ENCODE results near the gene MTNR1A. TPM values are rescaled to one million over a fixed set of nuclear protein-coding genes. Genes with fewer than 3 reads are reported as not detected.

MTNR1A gene
- total and polyA plus RNA-seq, 7 donors: not detected

DNA sequence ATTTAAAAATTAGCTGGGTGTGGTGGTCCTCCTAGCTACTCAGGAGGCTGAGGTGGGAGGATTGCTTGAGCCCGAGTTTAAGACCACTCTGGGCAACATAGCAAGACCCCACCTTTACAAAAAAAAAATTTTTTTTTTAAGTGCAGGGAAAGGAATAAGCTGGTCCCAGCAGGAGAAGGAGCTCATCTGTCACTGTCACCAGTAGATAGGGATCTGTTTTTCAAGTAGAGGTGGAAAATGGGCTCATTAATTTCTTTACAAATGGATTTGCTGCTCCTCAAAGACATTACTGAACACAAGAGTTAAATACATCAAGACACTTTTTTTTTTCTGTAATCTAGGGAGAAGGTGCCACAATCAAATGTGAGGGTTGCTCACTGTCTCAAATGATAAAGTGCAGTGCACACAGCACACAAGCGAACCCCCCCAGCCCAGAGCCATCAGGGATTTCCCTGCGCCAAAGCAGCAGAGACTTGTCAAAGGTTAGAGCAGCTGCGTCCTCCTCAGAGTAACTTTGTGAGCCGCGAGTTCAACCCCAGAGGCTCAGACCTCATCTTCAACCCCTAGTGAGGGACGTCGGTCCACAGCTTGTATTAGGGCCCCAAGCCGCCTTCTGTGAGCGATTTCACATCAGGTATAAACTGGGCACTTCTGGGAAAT lies 14.3 kb upstream of the MTNR1A start:
- no peak for DNase-seq
- H3K4me1 ChIP-seq: no peaks in the 10 kb centered on the region
- no peak for ATAC-seq
- intact Hi-C loops (cut with DNase I): no loop called here
- no peaks in the 10 kb centered on the region for H3K9me3 ChIP-seq
- 40 to 48% (median 43%) methylated on average over 10 of the region's 10 CpGs for WGBS, 3 donors
- TF ChIP-seq, protein P1, sequence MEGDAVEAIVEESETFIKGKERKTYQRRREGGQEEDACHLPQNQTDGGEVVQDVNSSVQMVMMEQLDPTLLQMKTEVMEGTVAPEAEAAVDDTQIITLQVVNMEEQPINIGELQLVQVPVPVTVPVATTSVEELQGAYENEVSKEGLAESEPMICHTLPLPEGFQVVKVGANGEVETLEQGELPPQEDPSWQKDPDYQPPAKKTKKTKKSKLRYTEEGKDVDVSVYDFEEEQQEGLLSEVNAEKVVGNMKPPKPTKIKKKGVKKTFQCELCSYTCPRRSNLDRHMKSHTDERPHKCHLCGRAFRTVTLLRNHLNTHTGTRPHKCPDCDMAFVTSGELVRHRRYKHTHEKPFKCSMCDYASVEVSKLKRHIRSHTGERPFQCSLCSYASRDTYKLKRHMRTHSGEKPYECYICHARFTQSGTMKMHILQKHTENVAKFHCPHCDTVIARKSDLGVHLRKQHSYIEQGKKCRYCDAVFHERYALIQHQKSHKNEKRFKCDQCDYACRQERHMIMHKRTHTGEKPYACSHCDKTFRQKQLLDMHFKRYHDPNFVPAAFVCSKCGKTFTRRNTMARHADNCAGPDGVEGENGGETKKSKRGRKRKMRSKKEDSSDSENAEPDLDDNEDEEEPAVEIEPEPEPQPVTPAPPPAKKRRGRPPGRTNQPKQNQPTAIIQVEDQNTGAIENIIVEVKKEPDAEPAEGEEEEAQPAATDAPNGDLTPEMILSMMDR (IDR thresholded peaks at IDR 0.05): no peak
- H3K27ac ChIP-seq: no peak overlapping the region
- peaks cover 0 to 4% (median 0%) of the 10 kb centered on the region in 3 donors for H3K27me3 ChIP-seq (ENCODE audit: insufficient read depth in 3 of 3, low read length in 2 of 3)
- peak overlapping the region; percentile 32 for H3K4me3 ChIP-seq
- H3K36me3 ChIP-seq (ENCODE audit: insufficient read depth in 1 of 2, low read depth in 1 of 2): no peaks in the 10 kb centered on the region

DNA sequence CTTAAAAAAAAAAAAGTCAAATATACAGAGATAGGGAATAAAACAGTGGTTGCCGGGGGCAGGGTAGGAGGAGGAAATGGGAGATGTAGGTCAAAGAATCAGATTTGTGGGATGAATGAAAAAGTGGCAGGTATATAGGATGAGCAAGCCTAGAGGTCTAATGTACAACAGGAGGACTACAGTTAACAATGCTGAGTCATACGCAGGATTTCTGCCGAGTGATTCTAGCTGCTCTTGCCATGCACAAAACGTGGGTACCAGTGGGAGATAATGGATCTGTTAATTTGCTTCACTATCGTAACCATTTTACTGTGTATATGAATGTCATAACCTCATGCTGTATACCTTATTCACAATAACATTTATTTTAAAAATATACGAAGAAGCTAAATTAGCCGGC lies 10.7 kb upstream of the MTNR1A start:
- TF ChIP-seq, protein P1 (IDR thresholded peaks at IDR 0.05): no peak
- WGBS, 3 donors: 81 to 83% (median 83%) methylated on average over 7 of the region's 7 CpGs
- DNase-seq (no peak), ATAC-seq (no peak)
- H3K36me3 ChIP-seq (ENCODE audit: insufficient read depth in 1 of 2, low read depth in 1 of 2): no peaks in the 10 kb centered on the region
- H3K27me3 ChIP-seq (ENCODE audit: insufficient read depth in 3 of 3, low read length in 2 of 3): peaks cover 0 to 4% (median 0%) of the 10 kb centered on the region in 3 donors
- H3K9me3 ChIP-seq: no peaks in the 10 kb centered on the region
- intact Hi-C loops (cut with DNase I): no loop called here
- no peak overlapping the region for H3K4me3 ChIP-seq
- H3K4me1 ChIP-seq: no peaks in the 10 kb centered on the region
- H3K27ac ChIP-seq: no peak overlapping the region

DNA sequence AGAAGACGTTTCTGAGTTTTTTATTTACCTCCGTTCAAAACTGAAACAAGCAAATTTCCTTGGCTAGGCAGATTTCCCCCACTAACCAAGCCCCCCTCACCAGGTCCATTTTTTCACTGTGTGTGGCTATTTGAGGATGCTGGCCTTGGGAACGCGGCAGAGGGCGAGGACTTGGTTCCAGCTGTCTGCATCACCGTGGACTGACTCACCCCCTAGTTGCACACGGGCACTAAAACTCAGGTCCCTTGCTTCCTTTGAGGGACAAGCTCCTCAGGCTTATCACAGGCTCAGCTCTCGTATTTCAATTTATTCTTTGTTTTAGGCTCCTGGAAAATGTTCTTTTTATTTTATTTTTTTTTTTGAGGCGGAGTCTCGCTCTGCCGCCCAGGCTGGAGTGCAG lies 8.4 kb upstream of the MTNR1A start:
- H3K4me1 ChIP-seq: no peaks in the 10 kb centered on the region
- no peaks in the 10 kb centered on the region for H3K36me3 ChIP-seq (ENCODE audit: insufficient read depth in 1 of 2, low read depth in 1 of 2)
- H3K27me3 ChIP-seq (ENCODE audit: insufficient read depth in 3 of 3, low read length in 2 of 3): no peaks in the 10 kb centered on the region
- no peak for ATAC-seq
- H3K9me3 ChIP-seq: no peaks in the 10 kb centered on the region
- no peak overlapping the region for H3K4me3 ChIP-seq
- no peak for DNase-seq
- intact Hi-C loops (cut with DNase I): no loop called here
- TF ChIP-seq, protein P1 (IDR thresholded peaks at IDR 0.05): no peak
- H3K27ac ChIP-seq: no peak overlapping the region
- 64 to 65% (median 65%) methylated on average over 11 of the region's 11 CpGs for WGBS, 3 donors

DNA sequence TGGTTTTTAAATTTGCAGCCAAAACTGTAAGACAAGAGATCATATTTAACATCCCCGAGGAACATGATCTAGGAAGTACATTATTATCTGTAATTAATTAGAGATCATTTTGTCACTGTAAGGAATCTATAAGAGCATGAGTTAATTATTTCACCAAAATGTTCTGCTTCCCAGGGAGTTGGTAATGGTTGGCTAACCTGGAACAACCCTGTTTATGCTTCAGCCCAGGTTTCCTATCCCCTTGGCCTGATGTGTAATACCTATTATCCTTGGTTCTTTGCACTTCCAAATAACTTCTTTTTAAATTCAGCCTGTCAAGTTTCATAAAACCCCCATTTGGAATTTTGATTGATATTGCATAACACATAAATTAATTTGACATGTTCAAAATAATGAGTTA lies 6.4 kb upstream of the MTNR1A start:
- no peak overlapping the region for H3K27ac ChIP-seq
- no peaks in the 10 kb centered on the region for H3K27me3 ChIP-seq (ENCODE audit: insufficient read depth in 3 of 3, low read length in 2 of 3)
- no peaks in the 10 kb centered on the region for H3K4me1 ChIP-seq
- ATAC-seq (no peak), DNase-seq (no peak)
- H3K36me3 ChIP-seq (ENCODE audit: insufficient read depth in 1 of 2, low read depth in 1 of 2): no peaks in the 10 kb centered on the region
- TF ChIP-seq, protein P1 (IDR thresholded peaks at IDR 0.05): no peak
- 56 to 76% (median 61%) methylated on average over 1 of the region's 1 CpG for WGBS, 3 donors
- H3K9me3 ChIP-seq: no peaks in the 10 kb centered on the region
- intact Hi-C loops (cut with DNase I): no loop called here
- no peak overlapping the region for H3K4me3 ChIP-seq

DNA sequence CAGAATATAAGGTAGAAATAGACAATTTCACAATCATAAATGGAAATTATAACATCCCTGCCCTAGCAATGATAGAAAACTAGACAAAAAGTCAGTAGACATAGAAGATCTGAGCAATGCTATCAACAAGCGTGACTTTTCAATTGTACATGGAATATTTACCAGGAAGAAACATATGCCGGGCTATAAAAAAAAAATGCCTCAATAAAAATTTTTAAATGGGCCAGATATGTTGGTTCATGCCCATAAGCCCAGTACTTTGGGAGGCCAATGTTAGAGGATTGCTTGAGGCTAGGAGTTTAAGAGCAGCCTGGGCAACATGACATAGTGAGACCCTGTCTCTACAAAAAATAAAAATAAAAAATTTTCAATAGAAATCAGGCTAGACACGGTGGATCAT lies 5.3 kb upstream of the MTNR1A start:
- DNase-seq (no peak), ATAC-seq (no peak)
- WGBS, 3 donors: 82 to 84% (median 82%) methylated on average over 3 of the region's 3 CpGs
- Histone ChIP-seq H3K4me1 (no peaks in the 10 kb centered on the region), H3K4me3 (no peak overlapping the region), H3K27ac (no peak overlapping the region), H3K36me3 (ENCODE audit: insufficient read depth in 1 of 2, low read depth in 1 of 2) (no peaks in the 10 kb centered on the region), H3K27me3 (ENCODE audit: insufficient read depth in 3 of 3, low read length in 2 of 3) (peaks cover 0 to 7% (median 0%) of the 10 kb centered on the region in 3 donors), H3K9me3 (no peaks in the 10 kb centered on the region)
- TF ChIP-seq, protein P1 (IDR thresholded peaks at IDR 0.05): no peak
- intact Hi-C loops (cut with DNase I): no loop called here
